GM21619 (cell line): ENCODE data around the gene MTHFD1L.

ENCODE experiments used
- ATAC-seq: cut with Tn5 transposase; IDR thresholded peaks from one replicate; pipeline ENCODE4 v1.9.1; 2021; ENCODE audit not compliant: unreplicated experiment

Gene MTHFD1L

DNA sequence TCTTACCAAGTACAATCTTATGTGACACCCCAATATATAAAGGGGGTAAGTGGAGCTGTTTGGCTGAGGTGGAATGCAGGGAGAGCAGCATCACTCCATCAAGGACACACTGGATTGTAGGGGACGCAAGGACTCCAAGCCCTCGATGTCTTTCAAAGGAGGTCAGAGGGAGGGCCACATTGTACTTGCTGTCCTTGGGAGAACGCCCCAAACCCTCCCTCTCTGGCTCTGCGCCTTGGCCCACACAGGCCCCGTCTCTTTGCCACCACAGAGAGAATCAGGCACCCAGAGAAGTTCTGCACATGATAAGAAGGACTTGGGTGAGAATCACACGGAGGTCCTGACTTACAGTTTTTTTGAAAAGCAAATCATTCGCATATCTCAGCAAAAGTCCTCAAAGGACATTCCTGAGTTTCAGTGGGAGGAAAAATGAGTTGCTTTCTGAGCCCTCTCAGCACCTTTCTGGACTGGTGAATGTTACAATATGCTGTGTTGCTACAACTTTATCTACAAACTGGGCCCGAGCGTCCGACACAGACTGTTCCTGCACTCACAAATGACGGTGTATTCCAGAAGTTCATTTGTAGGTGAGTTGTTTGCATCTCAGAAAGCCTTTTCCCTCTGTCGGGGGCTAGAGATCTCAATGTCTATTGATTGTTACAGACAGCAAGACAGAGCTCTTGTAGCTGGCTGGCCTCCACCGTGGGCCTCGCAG lies 281.8 kb downstream of the MTHFD1L start:
- no peak for ATAC-seq

DNA sequence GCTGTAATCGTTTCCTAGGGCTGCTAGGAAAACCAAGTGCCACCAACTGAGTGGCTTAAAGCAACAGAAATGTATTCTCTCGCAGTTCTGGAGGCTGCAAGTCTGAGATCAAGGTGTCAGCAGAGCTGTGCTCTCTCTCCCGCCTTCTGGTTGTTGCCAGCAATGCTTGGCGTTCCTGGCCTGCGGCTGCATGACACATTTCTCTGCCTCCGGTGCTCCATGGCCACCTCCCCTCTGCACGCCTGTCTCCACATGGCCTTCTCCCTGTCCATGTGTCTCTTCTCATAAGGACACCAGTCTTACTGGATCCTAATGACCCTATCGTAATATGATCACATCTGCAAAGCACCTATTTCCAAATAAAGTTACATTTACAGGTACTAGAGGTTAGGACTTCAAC lies 282.6 kb downstream of the MTHFD1L start:
- ATAC-seq: no peak

DNA sequence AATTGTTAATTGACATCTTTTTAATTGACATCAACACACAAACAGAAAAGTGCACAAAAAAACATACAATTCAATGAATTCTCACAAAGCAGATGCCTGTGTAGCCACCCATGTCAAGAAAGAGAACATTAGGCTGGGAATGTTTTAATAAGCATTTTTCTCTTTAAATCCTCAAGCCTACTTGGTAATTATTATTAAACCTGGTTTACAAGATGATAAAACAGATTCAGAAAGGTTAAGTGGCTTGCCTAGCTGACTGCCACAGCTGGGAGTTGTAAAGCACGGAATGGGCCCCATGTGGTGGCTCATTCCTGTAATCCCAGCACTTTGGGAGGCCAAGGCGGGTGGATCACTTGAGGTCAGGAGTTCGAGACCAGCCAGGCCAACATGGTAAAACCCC lies 284.3 kb downstream of the MTHFD1L start:
- ATAC-seq: no peak
